Limb (tissue), 2 donors: Measurements from ENCODE around the gene PXYLP1.

ENCODE experiments used
- DNase-seq, 2 donors: peaks; one replicate each; pipeline ENCODE4 v3.0.0-alpha.2; 2016; ENCODE audit errors: extremely low spot score in 2 of 2

PXYLP1 gene

GRCh38 chr3:141342386-141342785, 110.8 kb downstream of the PXYLP1 start:
- no peak for DNase-seq

DNA sequence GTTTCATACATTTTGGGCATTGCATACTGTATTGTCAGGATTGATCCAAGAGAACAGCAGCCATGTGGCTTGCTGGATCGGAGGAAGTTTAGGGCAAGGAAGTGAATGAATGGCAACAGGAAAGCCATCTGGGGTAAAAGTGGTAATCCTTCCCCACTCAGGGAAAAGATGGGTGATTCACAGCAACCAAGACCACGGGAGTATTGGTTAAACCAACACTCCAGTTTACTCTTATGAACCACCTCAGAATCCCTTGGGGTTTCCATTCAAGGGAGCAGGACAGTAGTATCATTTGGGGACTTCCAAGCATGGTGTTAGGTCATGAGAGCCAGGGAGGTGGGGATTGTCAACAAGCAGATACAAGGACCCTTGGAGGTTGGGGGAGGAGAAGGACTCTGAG, 111.5 kb downstream of the PXYLP1 start:
- no peak for DNase-seq

DNA sequence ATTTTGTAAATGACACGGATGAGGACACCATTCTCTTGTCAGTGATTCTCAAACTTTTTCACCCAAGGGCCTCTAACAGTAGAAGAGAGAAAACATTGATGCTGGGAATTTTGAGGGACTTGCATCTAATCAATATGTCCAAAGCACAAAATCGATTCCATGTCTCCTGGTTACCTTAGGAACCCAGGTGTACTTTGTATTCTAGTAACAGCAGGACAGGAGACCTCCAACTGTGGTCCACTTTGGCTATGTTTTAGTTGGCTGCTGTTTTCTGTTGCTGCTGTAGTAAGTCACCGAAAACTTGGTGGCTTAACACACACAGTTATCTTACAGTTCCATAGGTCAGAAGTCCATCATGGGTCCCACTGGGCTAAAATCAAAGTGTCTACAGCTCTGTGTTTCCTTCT, 112.2 kb downstream of the PXYLP1 start:
- DNase-seq = no peak
